ACC112 (cell line): ENCODE results near the gene WDR59.
A peak's percentile ranks its signal among the peaks of the same experiment; 100 is the strongest.
"Not testable (repeated sequence)": the region's sequence is repeated elsewhere in the genome, so short reads cannot be mapped to it uniquely, and the experiment has no call there.

Experiments used
- H2AFZ ChIP-seq: fragments of 200-600 bp; sonication (generic); one replicate; pipeline ENCODE4 v1.6.0; 2017; ENCODE audit warnings: antibody characterized with exemption, low read length; ENCODE audit not compliant: unreplicated experiment
- H3K27ac ChIP-seq: fragments of 200-600 bp; sonication (generic); 2 replicates; pipeline ENCODE4 v1.5.1; 2014; ENCODE audit warnings: low read depth, mild to moderate bottlenecking, antibody characterized with exemption, low read length, moderate library complexity
- H3K27me3 ChIP-seq: fragments of 200-600 bp; sonication (generic); 2 replicates; pipeline ENCODE4 v1.6.1; 2014; ENCODE audit warnings: mild to moderate bottlenecking, antibody characterized with exemption, low read length, moderate library complexity, mixed read lengths; ENCODE audit not compliant: insufficient read depth
- H3K36me3 ChIP-seq: fragments of 200-600 bp; sonication (generic); 2 replicates; pipeline ENCODE4 v1.6.1; 2016; ENCODE audit warnings: mild to moderate bottlenecking, antibody characterized with exemption, low read length, moderate library complexity, mixed read lengths; ENCODE audit not compliant: insufficient read depth
- H3K4me1 ChIP-seq: fragments of 200-600 bp; sonication (generic); one replicate; pipeline ENCODE4 v1.6.1; 2016; ENCODE audit warnings: low read length, mixed read lengths; ENCODE audit not compliant: insufficient read depth, unreplicated experiment, control insufficient read depth
- H3K4me3 ChIP-seq: fragments of 200-600 bp; sonication (generic); 2 replicates; pipeline ENCODE4 v1.5.1; 2014; ENCODE audit warnings: mild to moderate bottlenecking, low read depth, low read length
- H3K79me2 ChIP-seq: fragments of 200-600 bp; sonication (generic); one replicate; pipeline ENCODE4 v1.6.0; 2016; ENCODE audit warnings: low read length; ENCODE audit not compliant: control insufficient read depth, unreplicated experiment, insufficient read depth

Gene WDR59

DNA sequence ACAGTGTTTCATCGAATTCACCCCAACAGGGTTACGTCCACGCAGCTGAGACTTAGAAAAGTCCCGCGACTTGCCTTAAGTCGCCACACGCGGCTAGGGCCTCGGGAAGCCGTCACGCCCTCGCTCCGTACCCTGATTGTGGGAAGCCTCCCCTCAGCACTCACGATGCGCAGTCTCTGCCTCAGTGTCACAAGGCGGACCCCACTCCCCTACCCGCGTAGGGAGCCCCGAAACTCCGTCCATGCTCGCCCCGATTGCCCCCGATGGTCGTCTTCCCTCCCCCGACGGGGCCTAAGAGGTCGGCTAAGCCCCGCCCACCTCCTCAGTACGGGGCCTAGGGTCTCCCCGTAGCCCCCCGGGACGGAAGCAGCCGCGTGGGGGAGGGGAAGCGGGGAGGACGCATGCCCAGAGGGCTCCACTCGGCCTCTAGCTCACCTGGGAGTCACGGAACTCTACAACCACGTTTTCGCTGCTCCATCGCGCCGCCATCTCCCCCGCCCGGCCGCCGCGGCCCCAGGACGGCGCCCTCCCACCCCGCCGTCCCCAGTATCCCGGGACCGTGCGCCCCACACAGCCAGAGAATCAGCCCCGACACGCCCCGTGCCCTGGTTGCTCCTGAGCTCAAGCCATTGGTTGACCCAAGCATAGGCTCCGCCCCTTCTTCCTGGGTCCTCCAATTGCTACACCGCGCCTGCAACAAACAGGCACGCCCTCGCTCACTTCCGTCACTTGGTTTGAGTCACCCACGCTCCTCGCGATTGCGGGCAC, at the start of gene WDR59:
Gene WDR59, minus strand, starts transcription at position 595 of the 768 bp plus-strand sequence. Its CDS starts 106 bp downstream, at position 489.
- H2AFZ ChIP-seq: peak within 1 kb of the TSS; percentile 85

DNA sequence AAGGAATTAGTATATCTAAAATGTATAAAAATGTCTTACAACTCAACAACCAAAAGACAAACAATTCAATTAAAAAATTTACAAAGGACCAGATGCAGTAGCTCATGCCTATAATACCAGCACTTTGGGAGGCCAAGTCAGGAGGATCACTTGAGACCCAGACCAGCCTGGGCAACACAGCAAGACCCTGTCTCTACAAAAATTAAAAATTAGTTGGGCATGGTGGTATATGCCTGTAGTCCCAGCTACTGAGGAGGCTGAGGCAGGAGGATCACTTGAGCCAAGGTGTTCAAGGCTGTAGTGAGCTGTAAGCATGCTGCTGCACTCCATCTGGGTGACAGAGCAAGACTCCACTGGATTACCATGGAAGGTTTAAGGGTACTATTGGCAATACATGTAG, 47.7 kb upstream of the WDR59 start:
- Histone ChIP-seq H3K4me3 (no peak overlapping the region), H3K4me1 (peaks cover 11% of the 10 kb centered on the region), H3K27ac (no peak overlapping the region), H2AFZ (no peak overlapping the region), H3K79me2 (peaks cover 22% of the 10 kb centered on the region), H3K27me3 (no peaks in the 10 kb centered on the region), H3K36me3 (peaks cover 11% of the 10 kb centered on the region)

More for the DNA sequence above, at the start of gene WDR59:
- peaks cover 16% of the 10 kb centered on the region for H3K79me2 ChIP-seq
- H3K36me3 ChIP-seq: no peaks in the 10 kb centered on the region
- peak within 1 kb of the TSS; percentile 93 for H3K4me3 ChIP-seq
- no peaks in the 10 kb centered on the region for H3K27me3 ChIP-seq
- H3K4me1 ChIP-seq: no peaks in the 10 kb centered on the region
- no peak within 1 kb of the TSS for H3K27ac ChIP-seq

DNA sequence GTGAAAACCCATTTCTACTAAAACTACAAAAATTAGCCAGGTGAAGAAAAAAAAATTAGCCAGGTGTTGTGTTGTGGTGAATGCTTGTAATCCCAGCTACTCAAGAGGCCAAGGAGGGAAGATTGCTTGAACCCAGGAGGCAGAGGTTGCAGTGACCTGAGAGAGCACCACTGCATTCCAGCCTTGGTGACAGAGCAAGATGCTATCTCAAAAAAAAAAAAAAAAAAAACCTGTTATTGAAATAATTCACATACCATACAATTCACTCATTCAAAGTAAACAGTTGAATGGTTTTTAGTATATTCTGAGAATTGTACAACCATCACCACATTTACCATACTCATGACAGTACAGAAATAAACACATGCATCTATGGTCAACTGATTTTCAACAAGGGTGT, 44.9 kb upstream of the WDR59 start:
- Histone ChIP-seq H3K27me3 (no peaks in the 10 kb centered on the region), H3K79me2 (peaks cover 22% of the 10 kb centered on the region), H3K4me1 (peaks cover 33% of the 10 kb centered on the region), H2AFZ (no peak overlapping the region), H3K36me3 (no peaks in the 10 kb centered on the region), H3K4me3 (no peak overlapping the region), H3K27ac (peak overlapping the region; percentile 69)

DNA sequence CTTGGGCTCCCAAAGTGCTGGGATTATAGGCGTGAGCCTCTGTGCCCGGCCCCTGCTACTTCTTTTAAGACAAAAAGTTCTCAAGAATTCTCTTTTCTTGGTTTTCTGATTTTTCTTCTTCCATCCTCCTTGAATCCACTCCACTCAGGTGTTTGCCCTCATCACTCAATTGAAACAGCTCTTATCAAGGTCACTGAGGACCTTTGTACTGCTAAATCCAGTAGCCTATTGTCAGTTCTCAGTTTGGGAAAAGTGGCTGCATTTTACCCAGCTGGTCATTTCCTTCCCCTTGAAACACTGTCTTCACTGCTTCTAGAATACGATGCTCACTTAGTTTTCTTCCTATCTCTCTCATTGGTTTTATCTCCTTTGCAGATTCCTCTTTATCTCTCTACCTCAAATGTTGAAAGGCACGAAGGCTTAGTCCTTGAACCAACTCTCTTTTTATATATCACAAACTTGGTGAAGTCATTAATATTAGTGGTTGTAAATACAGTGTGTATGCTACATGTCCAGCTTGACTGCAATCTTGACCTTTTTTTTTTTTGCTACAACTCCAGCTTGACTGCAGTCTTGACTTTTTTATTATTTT, 43.7 kb upstream of the WDR59 start:
- Histone ChIP-seq H3K36me3 (no peaks in the 10 kb centered on the region), H3K27me3 (no peaks in the 10 kb centered on the region), H2AFZ (no peak overlapping the region), H3K4me3 (no peak overlapping the region), H3K27ac (no peak overlapping the region), H3K79me2 (peaks cover 22% of the 10 kb centered on the region), H3K4me1 (peaks cover 33% of the 10 kb centered on the region)

DNA sequence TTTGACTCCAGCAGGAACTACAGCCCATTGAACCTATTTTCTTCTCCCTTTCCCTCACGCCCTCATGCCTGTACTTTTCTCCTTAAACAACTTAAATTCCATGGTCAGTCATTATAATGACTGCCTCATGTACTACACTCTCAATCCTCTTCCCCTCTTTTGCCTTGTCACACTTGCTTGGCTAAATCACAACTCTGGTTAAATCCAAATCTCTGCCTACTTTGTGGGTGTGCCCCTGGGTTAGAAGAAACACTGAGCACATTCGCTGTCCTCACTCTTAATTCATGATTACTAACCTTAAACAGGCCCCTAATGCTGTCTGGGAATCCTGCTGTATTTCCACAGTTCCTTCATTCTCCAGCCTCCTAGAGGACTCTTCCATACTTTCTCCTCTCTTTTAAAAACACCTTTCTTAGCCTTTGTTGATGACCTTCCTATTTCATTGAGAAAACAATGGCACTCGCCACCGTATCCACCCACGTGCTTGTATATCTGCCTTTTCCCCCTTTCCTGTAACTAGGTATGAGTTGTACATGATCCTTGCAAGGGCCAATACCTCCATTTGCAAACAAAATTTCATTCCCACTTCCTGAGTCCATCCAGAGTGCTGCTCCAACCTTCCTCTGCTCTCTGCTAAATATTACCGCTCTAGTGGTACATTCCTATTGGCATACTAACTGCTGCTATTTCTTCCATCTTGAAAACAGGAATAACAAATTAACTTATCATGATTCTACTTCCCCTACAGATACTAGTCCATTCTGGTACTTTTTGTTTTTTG, 42.8 kb upstream of the WDR59 start:
- Histone ChIP-seq H3K36me3 (no peaks in the 10 kb centered on the region), H3K4me3 (no peak overlapping the region), H2AFZ (no peak overlapping the region), H3K79me2 (peaks cover 20% of the 10 kb centered on the region), H3K4me1 (peaks cover 33% of the 10 kb centered on the region), H3K27me3 (no peaks in the 10 kb centered on the region), H3K27ac (peak overlapping the region; percentile 80; the same call in 1 of the 2 replicates)

DNA sequence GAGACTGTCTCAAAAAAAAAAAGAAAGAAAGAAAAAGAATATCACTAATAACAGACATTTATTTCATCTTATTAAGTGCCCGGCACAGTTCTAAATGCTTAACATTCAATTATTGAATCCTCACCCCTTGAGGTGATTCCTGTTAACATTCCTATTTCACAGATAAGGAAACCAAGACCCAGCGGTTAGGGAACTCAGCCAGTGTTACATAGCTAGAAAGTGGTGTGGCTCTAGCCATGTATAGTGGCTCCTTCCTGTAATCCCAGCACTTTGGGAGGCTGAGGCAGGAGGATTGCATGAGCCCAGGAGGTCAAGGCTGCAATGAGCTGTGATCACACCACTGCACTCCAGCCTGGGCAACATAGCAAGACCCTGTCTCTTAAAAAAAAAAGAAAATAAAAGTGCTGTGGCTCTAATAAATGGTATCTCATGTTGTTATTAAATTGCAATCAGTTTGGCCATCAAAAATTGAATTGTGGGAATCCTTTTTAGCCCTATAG, 42.0 kb upstream of the WDR59 start:
- Histone ChIP-seq H3K4me3 (no peak overlapping the region), H3K27ac (peak overlapping the region; percentile 80), H3K4me1 (peaks cover 33% of the 10 kb centered on the region), H2AFZ (no peak overlapping the region), H3K27me3 (no peaks in the 10 kb centered on the region), H3K79me2 (peaks cover 14% of the 10 kb centered on the region), H3K36me3 (no peaks in the 10 kb centered on the region)

DNA sequence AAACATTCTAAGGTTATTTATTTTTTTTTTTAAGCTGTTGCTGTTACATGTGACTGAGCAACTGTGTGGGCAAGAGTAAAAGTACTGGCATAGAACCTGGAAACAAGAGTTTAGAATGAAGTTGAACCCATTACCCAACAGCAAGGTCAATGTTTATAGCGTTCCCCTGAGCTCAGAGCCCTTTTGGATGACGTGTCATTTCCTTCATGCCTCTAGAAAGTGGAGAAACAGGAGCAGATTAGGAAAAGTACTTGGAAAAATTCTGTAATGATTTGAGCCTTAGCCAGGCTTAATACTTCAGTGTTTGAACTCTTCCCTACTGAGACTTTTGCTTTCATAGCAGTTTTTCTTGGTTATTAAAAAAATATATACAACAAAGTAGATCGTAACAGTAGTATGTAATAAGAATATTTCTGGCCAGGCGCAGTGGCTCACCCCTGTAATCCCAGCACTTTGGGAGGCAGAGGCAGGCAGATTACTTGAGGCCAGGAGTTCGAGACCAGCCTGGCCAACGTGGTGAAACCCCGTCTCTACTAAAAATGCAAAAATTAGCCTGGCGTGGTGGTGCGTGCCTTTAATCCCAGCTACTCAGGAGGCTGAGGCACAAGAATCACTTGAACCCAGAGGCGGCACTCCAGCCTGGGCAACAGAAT, 41.4 kb upstream of the WDR59 start:
- Histone ChIP-seq H3K4me1 (peaks cover 33% of the 10 kb centered on the region), H2AFZ (peak overlapping the region; percentile 89), H3K27ac (peak overlapping the region; percentile 80), H3K79me2 (peaks cover 12% of the 10 kb centered on the region)
- not testable (repeated sequence) for H3K36me3 ChIP-seq, H3K4me3 ChIP-seq, H3K27me3 ChIP-seq

- peak overlapping the region; percentile 89 for H2AFZ ChIP-seq
- peaks cover 9% of the 10 kb centered on the region for H3K36me3 ChIP-seq
- peaks cover 33% of the 10 kb centered on the region for H3K4me1 ChIP-seq
- peaks cover 18% of the 10 kb centered on the region for H3K79me2 ChIP-seq
- H3K4me3 ChIP-seq: no peak overlapping the region
- peak overlapping the region; percentile 80 for H3K27ac ChIP-seq
- no peaks in the 10 kb centered on the region for H3K27me3 ChIP-seq
Measured at GRCh38 chr16:75025761-75026160, 40.8 kb upstream of the WDR59 start.

DNA sequence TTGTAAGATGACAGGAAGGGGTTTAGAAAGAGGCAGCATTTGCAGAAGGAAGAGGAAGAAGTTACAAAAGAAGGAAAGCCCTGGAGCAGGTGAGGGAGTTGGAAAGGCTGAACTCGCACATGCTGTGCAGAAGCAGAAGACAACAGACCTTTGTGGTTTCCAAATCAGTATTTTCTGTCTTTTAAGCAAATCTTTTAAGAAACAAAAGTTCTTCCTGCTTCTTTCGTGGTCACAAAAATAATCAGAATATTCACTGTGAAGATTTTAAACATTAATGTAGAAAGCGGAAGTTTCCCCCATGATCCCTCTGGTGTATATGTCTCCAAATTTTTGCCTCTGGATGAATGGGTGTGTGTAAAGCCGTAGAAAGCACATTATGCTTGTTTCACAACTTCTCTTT, 39.7 kb upstream of the WDR59 start:
- peaks cover 29% of the 10 kb centered on the region for H3K4me1 ChIP-seq
- no peaks in the 10 kb centered on the region for H3K27me3 ChIP-seq
- H3K36me3 ChIP-seq: peaks cover 16% of the 10 kb centered on the region
- no peak overlapping the region for H3K27ac ChIP-seq
- H3K4me3 ChIP-seq: no peak overlapping the region
- no peak overlapping the region for H2AFZ ChIP-seq
- peaks cover 25% of the 10 kb centered on the region for H3K79me2 ChIP-seq

GRCh38 chr16:75024182-75024581, 39.3 kb upstream of the WDR59 start:
- Histone ChIP-seq H2AFZ (no peak overlapping the region), H3K36me3 (peaks cover 16% of the 10 kb centered on the region), H3K27me3 (no peaks in the 10 kb centered on the region), H3K4me3 (no peak overlapping the region), H3K27ac (no peak overlapping the region), H3K4me1 (peaks cover 32% of the 10 kb centered on the region), H3K79me2 (peaks cover 28% of the 10 kb centered on the region)
